ENCODE results near the gene GSK3A.

GSK3A gene

DNA sequence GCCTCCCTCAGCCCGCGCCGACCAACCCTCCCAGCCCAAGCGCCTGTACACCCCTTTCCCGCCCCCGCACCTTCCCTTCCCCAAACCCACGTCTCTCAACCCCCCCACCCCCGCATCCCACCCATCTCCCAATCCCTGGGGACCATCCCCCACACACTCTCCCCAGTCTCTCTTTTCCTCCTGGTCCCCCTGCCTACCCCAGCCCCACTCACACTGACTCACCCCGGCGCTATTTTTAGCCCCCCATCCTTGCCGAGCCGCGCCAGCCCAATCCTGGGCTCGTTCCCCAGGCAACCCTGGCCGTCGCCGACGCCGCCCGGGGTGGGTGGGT lies 38.4 kb upstream of the GSK3A start:
- no peak for DNase-seq

DNA sequence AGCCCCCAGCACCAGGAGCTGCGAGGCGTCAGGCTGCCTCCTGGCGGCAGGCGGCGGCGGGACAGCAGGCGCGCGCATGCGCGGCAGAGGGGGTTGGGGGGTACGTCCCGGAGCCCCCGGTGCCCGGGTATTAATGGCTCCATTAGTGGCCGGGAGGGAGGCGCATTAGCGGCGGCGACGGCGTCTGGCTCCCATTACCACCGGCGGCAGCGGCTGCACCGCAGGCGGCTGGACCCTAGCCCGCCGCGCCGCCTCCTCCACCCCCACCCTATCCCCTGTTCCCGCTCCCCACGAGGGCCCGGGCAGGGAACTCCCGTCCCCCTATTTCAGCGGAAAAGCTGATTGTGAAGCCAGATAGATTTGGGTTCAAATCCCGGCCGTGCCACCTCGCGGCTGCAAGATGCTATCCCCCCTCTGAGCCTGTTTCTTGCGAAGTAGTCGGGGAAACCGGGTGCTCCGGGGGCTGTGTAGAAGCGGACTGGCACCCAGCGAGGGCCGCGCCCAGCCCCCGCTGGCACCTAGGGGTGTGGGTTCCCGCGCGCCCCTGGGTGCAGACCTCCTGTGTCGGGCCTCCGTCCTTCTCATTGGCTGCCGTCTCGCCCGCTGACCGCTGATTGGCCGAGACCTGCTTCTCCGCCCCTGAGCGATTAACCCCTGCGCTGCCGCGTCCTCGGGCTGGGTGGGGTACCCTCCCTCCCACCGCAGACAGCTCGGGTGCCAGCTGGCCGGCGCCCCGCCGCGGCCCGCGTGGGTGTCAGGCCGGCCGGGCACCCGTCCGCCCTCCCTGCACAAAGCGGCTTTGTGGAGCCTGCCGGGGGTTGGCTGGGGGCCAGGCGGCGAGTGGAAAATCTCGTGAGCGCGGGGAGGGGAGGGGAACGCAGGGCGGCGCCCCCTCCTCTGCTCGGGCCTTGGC lies 37.8 kb upstream of the GSK3A start:
- DNase-seq, result peak; percentile 86

DNA sequence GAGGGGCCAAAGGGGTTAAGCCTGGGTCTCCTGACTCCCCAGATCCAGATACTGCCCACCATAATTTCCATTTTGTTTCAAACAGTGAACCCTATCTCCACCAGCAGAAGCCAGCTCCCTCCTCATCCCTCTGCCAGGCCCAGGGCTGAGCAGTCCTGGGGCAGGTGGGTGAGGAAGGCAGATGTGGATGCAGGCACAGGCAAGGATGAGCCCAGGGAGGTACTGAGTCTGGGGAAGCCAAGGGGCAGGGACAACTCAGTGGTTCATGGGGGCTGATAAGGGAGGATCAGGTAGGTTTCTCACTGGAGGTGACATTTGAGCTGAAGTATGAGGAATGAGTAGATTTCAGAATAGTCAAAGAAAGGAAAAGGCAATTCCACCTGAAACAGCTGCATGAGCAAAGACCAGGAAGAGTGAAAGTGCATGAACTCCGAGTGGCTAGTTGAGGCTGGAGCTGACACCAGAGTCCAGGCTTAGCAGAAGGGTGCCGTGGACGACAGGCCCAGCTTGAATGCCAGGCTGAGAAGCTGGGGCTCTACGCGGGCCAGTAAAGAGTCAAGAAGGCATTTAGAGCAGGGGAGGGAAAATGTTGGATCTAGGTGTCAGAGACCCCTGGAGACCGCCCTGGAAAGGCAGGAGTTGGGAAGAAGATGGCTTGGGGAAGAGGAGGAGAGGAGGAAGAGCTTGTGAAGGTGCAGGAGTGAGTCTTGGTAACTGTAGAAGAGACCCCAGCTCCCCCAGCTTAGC lies 36.9 kb upstream of the GSK3A start:
- no peak for DNase-seq

GRCh38 chr19:42278452-42279154 lies 36.2 kb upstream of the GSK3A start:
- DNase-seq, result no peak

GRCh38 chr19:42277821-42278451 lies 35.5 kb upstream of the GSK3A start:
- no peak for DNase-seq

- no peak for DNase-seq
Measured at GRCh38 chr19:42276821-42277220, 34.4 kb upstream of the GSK3A start.

- DNase-seq, result no peak
Measured at GRCh38 chr19:42276284-42276683, 33.9 kb upstream of the GSK3A start.

DNA sequence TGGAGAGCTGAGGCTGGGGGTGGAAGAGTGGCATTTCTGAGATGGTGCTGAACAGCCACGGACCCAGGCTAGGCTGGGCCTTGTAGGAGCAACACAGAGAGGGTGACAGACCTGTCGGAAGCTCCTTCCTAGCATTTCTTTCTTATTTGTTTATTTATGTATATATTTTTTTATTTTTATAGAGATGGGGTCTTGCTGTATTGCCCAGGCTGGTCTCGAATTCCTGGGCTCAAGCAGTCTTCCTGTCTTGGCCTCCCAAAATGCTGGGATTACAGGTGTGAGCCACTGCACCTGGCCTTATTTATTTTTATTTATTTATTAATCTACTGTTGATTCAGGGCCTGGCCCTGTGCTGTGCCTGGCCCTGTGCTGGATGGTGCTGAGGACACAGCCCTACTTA lies 33.1 kb upstream of the GSK3A start:
- no peak for DNase-seq

- DNase-seq, result no peak
Measured at GRCh38 chr19:42275103-42275502, 32.7 kb upstream of the GSK3A start.

DNA sequence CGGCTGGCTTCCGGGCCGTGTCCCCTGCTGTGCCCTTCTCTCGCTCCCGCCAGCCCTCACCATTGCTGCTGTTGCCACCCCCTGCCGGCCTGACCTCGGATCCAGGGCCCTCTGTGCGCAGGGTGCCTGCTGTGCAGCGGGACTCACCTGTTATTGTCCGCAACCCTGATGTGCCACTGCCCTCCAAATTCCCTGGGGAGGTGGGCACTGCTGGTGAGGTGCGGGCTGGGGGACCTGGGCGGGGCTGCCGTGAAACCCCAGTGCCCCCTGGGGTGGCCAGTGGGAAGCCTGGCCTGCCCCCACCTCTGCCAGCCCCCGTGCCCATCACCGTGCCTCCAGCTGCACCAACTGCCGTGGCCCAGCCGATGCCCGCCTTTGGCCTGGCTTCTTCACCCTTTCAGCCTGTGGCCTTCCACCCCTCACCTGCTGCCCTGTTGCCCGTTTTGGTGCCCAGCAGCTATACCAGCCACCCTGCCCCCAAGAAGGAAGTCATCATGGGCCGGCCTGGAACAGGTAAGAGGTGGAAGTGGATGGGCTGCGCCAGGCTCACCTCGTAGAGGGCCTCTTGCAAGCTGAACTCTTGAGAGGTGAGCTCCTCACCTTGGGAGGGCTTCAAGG lies 31.8 kb upstream of the GSK3A start:
- no peak for DNase-seq

DNA sequence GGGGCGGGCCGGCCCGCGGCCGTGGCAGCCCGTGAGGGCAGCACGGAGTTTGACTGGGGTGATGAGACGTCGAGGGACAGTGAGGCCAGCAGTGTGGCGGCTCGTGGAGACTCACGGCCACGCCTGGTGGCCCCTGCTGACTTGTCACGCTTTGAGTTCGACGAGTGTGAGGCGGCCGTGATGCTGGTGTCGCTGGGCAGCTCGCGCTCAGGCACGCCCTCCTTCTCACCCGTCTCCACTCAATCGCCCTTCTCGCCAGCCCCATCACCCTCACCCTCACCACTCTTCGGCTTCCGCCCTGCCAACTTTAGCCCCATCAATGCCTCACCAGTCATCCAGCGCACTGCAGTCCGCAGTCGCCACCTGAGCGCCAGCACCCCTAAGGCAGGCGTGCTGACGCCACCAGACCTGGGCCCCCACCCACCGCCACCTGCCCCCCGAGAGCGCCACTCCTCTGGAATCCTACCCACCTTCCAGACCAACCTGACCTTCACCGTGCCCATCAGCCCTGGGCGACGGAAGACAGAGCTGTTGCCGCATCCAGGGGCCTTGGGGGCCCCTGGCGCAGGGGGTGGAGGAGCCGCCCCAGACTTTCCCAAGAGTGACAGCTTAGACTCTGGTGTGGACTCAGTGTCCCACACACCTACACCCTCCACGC lies 31.1 kb upstream of the GSK3A start:
- DNase-seq, result no peak

GRCh38 chr19:42272989-42273406 lies 30.6 kb upstream of the GSK3A start:
- DNase-seq, result no peak

DNA sequence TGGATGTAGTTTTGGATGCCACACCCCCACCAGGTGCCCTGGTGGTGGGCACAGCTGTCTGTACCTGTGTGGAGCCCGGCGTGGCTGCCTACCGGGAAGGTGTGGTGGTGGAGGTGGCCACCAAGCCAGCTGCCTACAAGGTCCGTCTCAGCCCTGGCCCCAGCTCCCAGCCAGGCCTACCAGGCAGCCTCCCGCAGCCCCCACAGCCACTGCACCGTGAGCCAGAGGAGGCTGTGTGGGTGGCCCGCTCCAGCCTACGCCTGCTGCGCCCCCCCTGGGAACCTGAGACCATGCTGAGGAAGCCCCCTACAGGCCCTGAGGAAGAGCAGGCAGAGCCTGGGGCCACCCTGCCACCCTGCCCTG lies 30.1 kb upstream of the GSK3A start:
- no peak for DNase-seq

DNA sequence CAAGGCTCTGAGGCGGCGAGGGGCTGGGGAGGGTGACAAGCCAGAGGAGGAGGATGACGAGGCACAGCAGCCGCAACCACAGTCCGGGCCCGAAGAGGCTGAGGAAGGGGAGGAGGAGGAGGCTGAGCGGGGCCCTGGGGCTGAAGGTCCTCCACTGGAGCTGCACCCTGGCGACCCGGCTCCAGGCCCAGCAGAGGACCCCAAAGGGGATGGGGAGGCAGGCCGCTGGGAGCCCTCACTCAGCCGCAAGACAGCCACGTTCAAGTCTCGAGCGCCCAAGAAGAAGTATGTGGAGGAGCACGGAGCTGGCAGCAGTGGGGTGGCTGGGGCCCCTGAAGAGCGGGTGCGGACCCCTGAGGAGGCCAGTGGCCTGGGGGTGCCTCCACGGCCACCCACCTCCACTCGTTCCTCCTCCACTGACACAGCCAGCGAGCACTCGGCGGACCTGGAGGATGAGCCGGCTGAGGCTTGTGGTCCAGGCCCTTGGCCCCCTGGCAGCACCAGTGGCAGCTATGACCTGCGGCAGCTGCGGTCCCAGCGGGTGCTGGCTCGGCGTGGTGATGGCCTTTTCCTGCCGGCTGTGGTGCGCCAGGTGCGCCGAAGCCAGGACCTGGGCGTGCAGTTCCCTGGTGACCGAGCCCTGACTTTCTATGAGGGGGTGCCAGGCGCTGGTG lies 29.6 kb upstream of the GSK3A start:
- no peak for DNase-seq

GRCh38 chr19:42271045-42271419 lies 28.6 kb upstream of the GSK3A start:
- DNase-seq, result no peak

- peak; percentile 79 for DNase-seq
Measured at GRCh38 chr19:42270346-42271044, 28.1 kb upstream of the GSK3A start.

DNA sequence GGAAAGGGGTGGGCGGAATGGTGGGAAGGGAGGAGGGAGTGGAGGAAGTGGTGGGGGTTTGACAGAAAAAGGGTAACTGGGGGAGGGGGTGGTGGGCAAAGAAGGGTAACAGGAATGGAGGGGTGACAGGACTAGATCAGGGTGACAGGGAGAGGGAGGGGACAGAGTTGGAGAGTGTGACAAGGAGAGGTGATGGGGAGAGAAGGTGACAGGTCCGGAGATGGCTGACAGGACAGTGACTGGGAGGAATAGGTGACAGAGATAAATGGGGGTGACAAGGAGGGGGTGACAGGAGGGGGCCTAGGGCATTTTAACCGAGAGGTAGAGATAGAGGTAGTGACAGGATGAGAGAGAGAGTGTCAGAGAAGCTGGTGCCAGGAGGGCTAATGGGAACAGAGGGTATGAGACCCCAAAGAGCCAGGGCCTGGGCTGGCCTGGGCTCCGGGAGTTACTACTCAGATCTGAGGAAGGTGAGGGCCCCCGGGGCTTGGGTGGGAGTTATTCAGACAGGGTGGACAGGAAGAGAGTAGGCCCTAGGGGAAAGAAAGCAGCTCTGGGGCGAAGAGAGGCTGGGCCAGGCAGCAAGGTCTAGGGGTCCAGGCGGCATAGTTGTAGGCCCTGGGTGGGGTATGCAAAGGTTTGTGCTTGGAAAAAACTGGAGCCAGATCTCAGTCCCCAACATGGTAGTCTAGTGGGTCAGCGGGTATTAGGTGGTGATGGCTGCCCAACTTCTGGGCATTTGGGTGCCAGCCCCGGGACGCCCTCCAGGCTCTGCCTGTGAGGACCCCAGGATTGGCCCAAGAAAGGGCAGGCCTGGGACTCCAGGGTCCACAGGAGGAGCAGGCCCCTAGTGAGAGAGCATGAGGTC lies 27.3 kb upstream of the GSK3A start:
- no peak for DNase-seq

DNA sequence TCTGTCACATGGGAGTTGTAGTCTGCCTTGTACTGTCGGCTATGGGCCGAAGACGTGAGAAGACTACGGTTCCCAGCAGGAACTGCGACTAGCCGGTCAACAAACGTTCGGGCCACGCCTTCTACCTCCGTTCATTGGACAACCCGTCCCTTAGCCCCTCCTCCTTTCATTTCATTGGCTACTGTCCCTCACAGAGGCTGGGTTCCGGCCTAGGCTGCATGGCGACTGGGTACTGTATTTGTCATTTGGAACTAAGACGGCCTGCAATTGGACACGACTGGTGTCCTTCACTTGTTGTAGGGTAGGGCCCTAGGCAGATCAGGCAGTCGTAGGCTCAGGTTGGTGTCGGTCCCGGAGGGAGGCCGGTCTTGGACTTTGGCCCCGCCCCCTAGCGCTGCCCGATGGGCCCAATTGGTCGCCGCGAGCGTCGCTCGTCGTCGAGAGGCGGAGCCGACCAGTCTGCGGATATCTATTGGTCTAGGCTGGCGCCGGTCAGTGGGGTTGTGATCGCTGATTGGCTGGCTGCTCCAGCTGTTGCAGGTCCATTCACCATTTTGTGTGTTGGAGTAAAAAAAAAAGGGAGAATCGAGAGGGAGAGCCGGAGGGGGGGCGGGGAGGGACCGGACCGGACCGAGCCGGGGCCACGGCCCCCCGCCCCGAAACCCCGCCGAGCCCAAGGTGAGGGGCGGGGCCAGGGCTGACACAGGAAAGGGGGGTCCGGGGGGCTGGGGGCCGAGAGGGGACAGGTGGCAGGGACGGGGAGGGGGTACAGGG lies 26.5 kb upstream of the GSK3A start, which contains the start of gene CIC:
Gene CIC (plus strand): TSS at position 549 of the 774 bp plus-strand sequence. CDS start 2,532 bp downstream, outside the sequence.
- DNase-seq, result peak; percentile 100

- DNase-seq, result peak; percentile 100
Measured at GRCh38 chr19:42268142-42268703, 25.8 kb upstream of the GSK3A start.
